H9 (cell line): ENCODE data around the gene DRICH1. TPM values are rescaled to one million over a fixed set of nuclear protein-coding genes. Genes with fewer than 3 reads are reported as not detected.

Source experiments
- DNase-seq: peaks from one replicate; pipeline ENCODE4 v3.0.0-alpha.2; 2017
- H2AFZ ChIP-seq: one replicate; pipeline ENCODE4 v1.6.1; 2013; ENCODE audit warnings: mild to moderate bottlenecking, low read length, control low read depth, moderate library complexity
- H2AK5ac ChIP-seq: 2 replicates; pipeline ENCODE4 v1.6.1; 2013; ENCODE audit warnings: low read length, control low read depth, mixed read lengths; ENCODE audit not compliant: insufficient read length
- H2BK120ac ChIP-seq: one replicate; pipeline ENCODE4 v1.6.1; 2013; ENCODE audit warnings: low read depth, mild to moderate bottlenecking, low read length, control low read depth, inconsistent platforms; ENCODE audit not compliant: poor library complexity, severe bottlenecking
- H2BK12ac ChIP-seq: 2 replicates; pipeline ENCODE4 v1.6.1; 2013; ENCODE audit warnings: low read length, control low read depth, mixed read lengths, low read depth; ENCODE audit not compliant: insufficient read length
- H2BK15ac ChIP-seq: 2 replicates; pipeline ENCODE4 v1.6.1; 2013; ENCODE audit warnings: low read depth, low read length, control low read depth
- H2BK20ac ChIP-seq: one replicate; pipeline ENCODE4 v1.6.1; 2013; ENCODE audit warnings: low read depth, mild to moderate bottlenecking, low read length, control low read depth, inconsistent platforms; ENCODE audit not compliant: poor library complexity, severe bottlenecking
- H2BK5ac ChIP-seq: 2 replicates; pipeline ENCODE4 v1.6.1; 2013; ENCODE audit warnings: low read length, control low read depth, mixed read lengths; ENCODE audit not compliant: insufficient read length
- H3K14ac ChIP-seq: 2 replicates; pipeline ENCODE4 v1.6.1; 2013; ENCODE audit warnings: low read length, control low read depth; ENCODE audit not compliant: insufficient read depth
- H3K18ac ChIP-seq: 2 replicates; pipeline ENCODE4 v1.6.1; 2013; ENCODE audit warnings: low read depth, mild to moderate bottlenecking, mixed read lengths, low read length, control low read depth; ENCODE audit not compliant: insufficient read length
- H3K23ac ChIP-seq: 2 replicates; pipeline ENCODE4 v1.6.1; 2013; ENCODE audit warnings: low read length, control low read depth, mixed read lengths, low read depth; ENCODE audit not compliant: insufficient read length
- H3K23me2 ChIP-seq: 2 replicates; pipeline ENCODE4 v1.6.1; 2013; ENCODE audit warnings: low read depth, mild to moderate bottlenecking, mixed read lengths, low read length, control low read depth; ENCODE audit not compliant: insufficient read length, poor library complexity, severe bottlenecking
- H3K27ac ChIP-seq: 2 replicates; pipeline ENCODE4 v1.5.1; 2013; ENCODE audit warnings: low read length, control low read depth, mixed read lengths, low read depth; ENCODE audit not compliant: insufficient read length
- H3K27me3 ChIP-seq: 2 replicates; pipeline ENCODE4 v1.6.1; 2013; ENCODE audit warnings: low read length, control low read depth, inconsistent platforms; ENCODE audit not compliant: insufficient read depth
- H3K4ac ChIP-seq: 2 replicates; pipeline ENCODE4 v1.6.1; 2013; ENCODE audit warnings: low read depth, mild to moderate bottlenecking, control low read depth, inconsistent platforms, low read length, moderate library complexity
- H3K4me1 ChIP-seq: 2 replicates; pipeline ENCODE4 v1.6.1; 2013; ENCODE audit warnings: low read length, control low read depth, inconsistent platforms; ENCODE audit not compliant: insufficient read depth
- H3K4me2 ChIP-seq: 2 replicates; pipeline ENCODE4 v1.6.1; 2013; ENCODE audit warnings: low read length, control low read depth, mixed read lengths; ENCODE audit not compliant: insufficient read length, insufficient read depth
- H3K56ac ChIP-seq: 2 replicates; pipeline ENCODE4 v1.6.1; 2013; ENCODE audit warnings: low read depth, mild to moderate bottlenecking, mixed read lengths, low read length, control low read depth; ENCODE audit not compliant: insufficient read length
- H3K79me1 ChIP-seq: 2 replicates; pipeline ENCODE4 v1.6.1; 2013; ENCODE audit warnings: low read depth, mild to moderate bottlenecking, moderate library complexity, low read length, control low read depth, inconsistent platforms; ENCODE audit not compliant: insufficient read depth, poor library complexity, severe bottlenecking
- H3K79me2 ChIP-seq: 2 replicates; pipeline ENCODE4 v1.6.1; 2013; ENCODE audit warnings: low read length, control low read depth, inconsistent platforms; ENCODE audit not compliant: insufficient read depth
- H3K9ac ChIP-seq: 2 replicates; pipeline ENCODE4 v1.6.1; 2013; ENCODE audit warnings: low read length, control low read depth, mixed read lengths; ENCODE audit not compliant: insufficient read length; ENCODE audit errors: extremely low read depth
- H3K9me3 ChIP-seq: one replicate; pipeline ENCODE4 v1.6.1; 2013; ENCODE audit warnings: low read depth, low read length, inconsistent platforms; ENCODE audit not compliant: control insufficient read depth
- H3T11ph ChIP-seq: one replicate; pipeline ENCODE4 v1.6.1; 2013; ENCODE audit warnings: mild to moderate bottlenecking, low read length, control low read depth, inconsistent platforms
- H4K20me1 ChIP-seq: one replicate; pipeline ENCODE4 v1.6.1; 2013; ENCODE audit not compliant: control insufficient read depth, insufficient read length, insufficient read depth
- H4K5ac ChIP-seq: 2 replicates; pipeline ENCODE4 v1.6.1; 2013; ENCODE audit warnings: low read depth, mild to moderate bottlenecking, mixed read lengths, low read length, control low read depth; ENCODE audit not compliant: insufficient read length
- H4K8ac ChIP-seq: replicated peaks from 2 replicates; pipeline ENCODE4 v1.6.1; 2013; ENCODE audit warnings: low read length, control low read depth, mixed read lengths, low read depth; ENCODE audit not compliant: insufficient read length
- H4K91ac ChIP-seq: 2 replicates; pipeline ENCODE4 v1.6.1; 2013; ENCODE audit warnings: low read depth, mild to moderate bottlenecking, moderate library complexity, mixed read lengths, low read length, control low read depth; ENCODE audit not compliant: insufficient read length
- H3K27ac Mint-ChIP-seq, 3 experiments: 2 replicates in 2 of 3; 3 replicates in 1 of 3; pipeline ENCODE4 v1.8.0; 2020 to 2021; ENCODE audit warnings: mixed read lengths in 3 of 3, mild to moderate bottlenecking in 1 of 3, moderate library complexity in 1 of 3
- H3K27me3 Mint-ChIP-seq: 2 replicates; pipeline ENCODE4 v1.8.0; 2021; ENCODE audit warnings: low read depth, mild to moderate bottlenecking, moderate library complexity, mixed read lengths
- H3K36me3 Mint-ChIP-seq, 3 experiments: 2 replicates in 2 of 3; 3 replicates in 1 of 3; pipeline ENCODE4 v1.8.0; 2020 to 2021; ENCODE audit warnings: low read depth in 3 of 3, mixed read lengths in 3 of 3; ENCODE audit not compliant: insufficient read depth in 1 of 3
- H3K4me1 Mint-ChIP-seq, 2 experiments: 2 replicates each; pipeline ENCODE4 v1.8.0; 2020; ENCODE audit warnings: mixed read lengths in 2 of 2
- H3K4me3 Mint-ChIP-seq, 2 experiments: 2 replicates in 1 of 2; 3 replicates in 1 of 2; pipeline ENCODE4 v1.8.0; 2020 to 2021; ENCODE audit warnings: mild to moderate bottlenecking in 2 of 2, mixed read lengths in 2 of 2, moderate library complexity in 1 of 2
- H3K9me3 Mint-ChIP-seq, 2 experiments: 2 replicates in 1 of 2; 3 replicates in 1 of 2; pipeline ENCODE4 v1.8.0; 2020; ENCODE audit warnings: mild to moderate bottlenecking in 2 of 2, mixed read lengths in 2 of 2, moderate library complexity in 1 of 2
- CTCF ChIP-seq: fragments of 200-600 bp; sonication (generic); conservative IDR thresholded peaks from 3 replicates; pipeline ENCODE4 v1.8.0; 2021; ENCODE audit warnings: antibody characterized with exemption, mild to moderate bottlenecking
- WGBS: extraction: QIAGEN DNeasy Blood & Tissue Kit; methylation state at CpG from one replicate; pipeline ENCODE4 v1.1.7; 2013; ENCODE audit warnings: missing lambda C conversion rate, low lambda C conversion rate, mixed read lengths; ENCODE audit not compliant: insufficient read length; ENCODE audit errors: extremely low coverage; 5-methylcytosine and 5-hydroxymethylcytosine counted together
- total RNA-seq: library from RNA; stranded (reverse); gene quantifications from 2 replicates; pipeline ENCODE4 v1.2.1, GENCODE V29; 2021

The DRICH1 gene
- total RNA-seq, 1 experiment from 2014 or later: not detected

- Histone ChIP-seq H2BK120ac (no peak overlapping the region), H3K23ac (no peak overlapping the region), H3K27ac (no peak overlapping the region), H3K9ac (no peak overlapping the region), H3K23me2 (no peaks in the 10 kb centered on the region), H2BK12ac (no peak overlapping the region), H4K91ac (no peak overlapping the region), H2AK5ac (no peak overlapping the region), H3K27me3 (no peaks in the 10 kb centered on the region; the same call in 1 of the 2 replicates), H3T11ph (no peak overlapping the region), H3K4ac (no peak overlapping the region), H2BK20ac (no peak overlapping the region), H3K18ac (no peak overlapping the region), H2BK5ac (no peak overlapping the region), H4K8ac (no peak overlapping the region), H3K79me2 (no peaks in the 10 kb centered on the region), H3K56ac (no peak overlapping the region), H2BK15ac (no peak overlapping the region), H3K79me1 (no peaks in the 10 kb centered on the region), H3K14ac (no peak overlapping the region), H3K4me2 (no peak overlapping the region), H3K4me1 (no peaks in the 10 kb centered on the region), H2AFZ (no peak overlapping the region), H4K20me1 (no peaks in the 10 kb centered on the region), H4K5ac (no peak overlapping the region), H3K9me3 (no peaks in the 10 kb centered on the region)
- H3K4me1 Mint-ChIP-seq: no peaks in the 10 kb centered on the region
- peaks cover 74% of the 10 kb centered on the region for H3K27me3 Mint-ChIP-seq
- H3K27ac Mint-ChIP-seq: peak overlapping the region in 2 of 3 experiments; percentile 15 to 82; a peak in 3 of 7 replicates
- no CpG with 5 or more reads among the region's 12 CpGs for WGBS
- H3K4me3 Mint-ChIP-seq: no peak overlapping the region
- no peak for DNase-seq
- no peak for TF ChIP-seq CTCF
- H3K36me3 Mint-ChIP-seq: no peaks in the 10 kb centered on the region; a peak in 1 of 7 replicates
- no peaks in the 10 kb centered on the region for H3K9me3 Mint-ChIP-seq
Observed at GRCh38 chr22:23609983-23610781, 21.9 kb downstream of the DRICH1 start.
